Stimulated activated CD8-positive, alpha-beta memory T cell treated with anti-CD3 and anti-CD28 coated beads, Interleukin-2, amount 100 ng/mL, for 1 hour (primary cell): Measurements from ENCODE around the gene ZFAND4.
"Not testable (repeated sequence)": the region's sequence is repeated elsewhere in the genome, so short reads cannot be mapped to it uniquely, and the experiment has no call there.

Experiments
- DNase-seq, 2 donors: peaks; one replicate each; pipeline ENCODE4 v3.0.0-alpha.2; 2020; ENCODE audit warnings: low read depth in 2 of 2

The ZFAND4 gene

GRCh38 chr10:45672181-45673073, at the start of gene ZFAND4:
Gene ZFAND4 (minus strand): TSS chr10:45672772. CDS start chr10:45663725, 9,047 bp downstream.
- peak; percentile 89 to 91 for DNase-seq

DNA sequence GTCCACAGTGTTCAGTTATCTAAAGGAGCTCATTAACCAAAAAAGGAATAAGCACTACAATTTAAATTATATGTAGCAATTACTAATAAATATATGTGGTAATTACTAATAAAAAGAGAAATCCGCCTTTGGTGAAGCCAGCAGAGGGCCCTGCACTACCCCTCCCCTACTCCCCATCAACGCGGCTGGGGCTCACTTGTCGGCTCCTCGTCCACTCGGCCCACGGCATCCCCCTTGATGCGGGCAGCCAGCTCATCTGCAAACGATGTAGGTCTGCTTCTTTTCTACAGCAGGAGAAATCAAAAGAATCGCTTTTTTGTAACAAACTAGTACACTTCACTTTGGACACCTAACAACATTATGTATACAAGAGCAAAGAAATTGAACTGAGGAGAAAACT, 48.9 kb upstream of the ZFAND4 start:
- DNase-seq: not testable (repeated sequence)

GRCh38 chr10:45717642-45718041, 45.1 kb upstream of the ZFAND4 start:
- not testable (repeated sequence) for DNase-seq

DNA sequence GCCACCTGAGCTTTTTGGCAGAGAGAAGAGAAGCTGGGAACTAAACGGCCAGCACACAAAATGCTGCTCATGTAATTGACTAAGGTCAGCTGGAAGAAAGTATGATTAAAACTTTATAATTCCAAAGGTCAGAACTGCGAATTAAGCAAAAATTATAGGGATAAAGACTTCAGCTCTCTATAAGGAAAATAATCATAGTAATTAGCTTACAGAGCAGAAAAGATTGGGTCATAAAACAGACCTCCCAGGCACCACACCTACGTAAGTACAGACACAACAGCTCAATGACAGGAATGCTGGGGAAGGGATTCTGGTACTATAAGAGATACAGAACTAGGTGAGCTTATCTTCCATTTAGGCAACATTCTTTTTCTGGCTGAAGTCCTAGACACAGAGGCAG, 44.5 kb upstream of the ZFAND4 start:
- DNase-seq: not testable (repeated sequence)

- DNase-seq: not testable (repeated sequence)
Observed at GRCh38 chr10:45711223-45711622, 38.7 kb upstream of the ZFAND4 start.

DNA sequence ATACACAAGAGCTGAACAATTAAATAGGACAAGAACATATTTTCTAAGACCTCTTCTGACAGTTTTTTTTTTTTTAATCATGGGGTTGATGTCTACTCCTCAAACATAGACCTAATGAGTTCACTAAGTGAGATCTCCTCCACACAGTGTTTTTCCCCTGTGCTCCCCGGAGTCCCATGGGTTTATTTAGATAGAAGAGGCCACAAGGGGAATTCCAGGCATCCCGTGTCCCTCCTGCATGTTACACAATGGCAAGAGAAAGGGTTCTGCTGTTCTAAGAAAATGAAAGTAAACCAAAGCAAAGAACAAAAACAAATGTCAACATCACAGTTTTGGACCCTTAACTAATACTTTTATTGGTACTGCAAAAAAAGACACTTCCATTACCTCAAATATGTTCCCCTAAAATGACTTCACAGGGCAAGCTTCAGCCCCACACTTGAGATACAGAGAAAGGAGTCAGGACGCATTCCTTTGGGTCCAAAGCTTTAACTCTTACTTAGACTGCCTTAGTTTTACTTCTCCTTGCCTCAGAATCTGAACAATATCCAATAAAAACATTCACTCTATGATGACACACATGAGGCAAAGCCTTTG, 37.7 kb upstream of the ZFAND4 start:
- DNase-seq: not testable (repeated sequence)

DNA sequence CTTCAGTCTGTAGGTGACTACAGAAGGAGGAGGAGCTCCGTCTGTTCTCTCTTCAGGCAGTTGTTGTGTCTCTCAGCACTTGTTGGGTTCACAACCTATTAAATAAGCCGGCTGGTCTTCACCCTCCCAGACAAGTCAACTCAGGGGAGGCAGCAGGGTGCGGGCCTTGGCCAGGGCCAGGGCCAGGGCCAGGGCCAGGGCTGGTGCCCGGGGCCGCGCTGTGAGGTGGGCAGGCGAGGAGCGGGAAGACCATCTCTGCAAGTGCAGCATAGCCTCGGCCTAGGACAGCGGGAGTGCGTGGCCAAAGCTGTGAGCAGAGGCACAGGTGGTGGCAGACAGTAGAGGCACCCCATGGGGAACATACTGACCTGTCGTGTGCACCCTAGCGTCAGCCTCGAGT, 5.9 kb upstream of the ZFAND4 start:
- DNase-seq: not testable (repeated sequence)

GRCh38 chr10:45675388-45675787, 2.8 kb upstream of the ZFAND4 start:
- DNase-seq: no peak

DNA sequence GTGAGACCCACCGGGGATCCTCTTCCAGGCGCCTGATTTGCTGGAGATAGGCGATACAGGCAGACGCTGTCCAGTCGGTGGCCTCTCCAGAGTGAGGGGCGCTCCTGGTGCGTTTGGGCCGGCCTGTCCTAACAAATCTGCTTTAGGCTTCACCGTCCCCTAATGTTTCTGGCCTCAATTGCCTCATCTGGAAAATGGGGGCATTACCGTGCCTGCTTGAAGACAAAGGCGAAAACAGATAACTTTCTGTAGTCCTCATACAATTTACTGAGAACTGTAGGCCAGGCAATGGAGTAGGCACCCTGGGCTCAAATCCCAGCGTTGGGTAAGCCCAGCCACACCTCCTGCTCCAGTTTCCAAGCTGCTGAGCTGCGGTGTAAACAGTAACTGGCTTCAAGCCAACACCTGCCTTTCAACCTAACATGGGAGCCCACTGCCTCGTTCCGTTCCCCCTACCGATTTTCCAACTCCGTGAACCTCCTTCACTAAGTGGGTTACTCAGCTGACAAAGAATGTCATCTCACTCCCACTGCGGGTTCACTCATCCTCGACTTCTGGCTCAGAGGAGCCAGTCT, 589 bp upstream of the ZFAND4 start:
- no peak for DNase-seq

- DNase-seq: not testable (repeated sequence)
Observed at GRCh38 chr10:45671300-45671699, 1.3 kb downstream of the ZFAND4 start.

DNA sequence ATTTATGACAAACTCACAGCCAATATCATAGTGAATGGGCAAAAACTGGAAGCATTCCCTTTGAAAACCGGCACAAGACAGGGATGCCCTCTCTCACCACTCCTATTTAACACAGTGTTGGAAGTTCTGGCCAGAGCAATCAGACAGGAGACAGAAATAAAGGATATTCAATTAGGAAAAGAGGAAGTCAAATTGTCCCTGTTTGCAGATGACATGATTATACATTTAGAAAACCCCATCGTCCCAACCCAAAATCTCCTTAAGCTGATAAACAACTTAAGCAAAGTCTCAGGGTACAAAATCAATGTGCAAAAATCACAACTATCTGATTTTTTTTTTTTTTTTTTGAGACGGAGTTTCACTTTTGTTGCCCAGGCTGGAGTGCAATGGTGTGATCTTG, 2.7 kb downstream of the ZFAND4 start:
- DNase-seq: not testable (repeated sequence)

- no peak for DNase-seq
Observed at GRCh38 chr10:45660876-45661411, 11.6 kb downstream of the ZFAND4 start.

- DNase-seq: no peak
Observed at GRCh38 chr10:45657033-45657926, 15.3 kb downstream of the ZFAND4 start.

GRCh38 chr10:45655219-45655618, 17.4 kb downstream of the ZFAND4 start:
- no peak for DNase-seq

- DNase-seq: not testable (repeated sequence)
Observed at GRCh38 chr10:45654753-45655141, 17.8 kb downstream of the ZFAND4 start.

GRCh38 chr10:45653454-45653853, 19.1 kb downstream of the ZFAND4 start:
- no peak for DNase-seq

- no peak for DNase-seq
Observed at GRCh38 chr10:45652511-45652910, 20.1 kb downstream of the ZFAND4 start.

- no peak for DNase-seq
Observed at GRCh38 chr10:45649296-45649695, 23.3 kb downstream of the ZFAND4 start.

- DNase-seq: no peak
Observed at GRCh38 chr10:45647118-45647517, 25.5 kb downstream of the ZFAND4 start.

DNA sequence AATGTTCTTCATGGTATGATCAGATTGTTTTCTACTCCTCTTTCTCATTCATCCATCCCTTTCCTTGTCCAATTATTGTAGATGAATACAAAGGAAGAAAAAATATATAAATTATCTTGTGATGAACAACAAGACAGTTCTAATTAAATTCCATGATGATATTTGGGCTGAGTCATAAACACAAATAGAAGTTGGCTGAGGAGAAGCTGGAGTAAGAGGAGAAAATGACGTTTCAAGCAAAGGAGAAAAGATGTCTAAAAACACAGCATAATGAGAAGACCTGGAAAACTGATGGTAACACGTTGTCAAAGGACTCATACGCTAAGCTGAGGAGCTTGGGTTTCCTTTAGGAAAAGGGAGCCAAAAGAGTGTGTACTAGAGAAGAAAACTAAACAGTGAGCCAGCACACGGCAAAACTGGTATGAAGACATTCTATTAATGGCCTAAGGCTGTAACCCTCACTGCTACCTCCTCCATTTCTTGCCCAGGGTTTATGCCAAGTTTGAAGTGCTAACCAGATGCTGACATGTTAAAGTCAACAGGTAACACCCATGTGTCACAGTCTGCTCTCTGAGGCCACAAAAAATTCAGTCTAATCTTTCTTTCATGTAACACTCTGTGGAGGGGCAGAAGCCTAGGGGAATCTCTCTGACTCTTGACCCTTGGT, 26.1 kb downstream of the ZFAND4 start:
- no peak for DNase-seq

GRCh38 chr10:45644527-45644926, 28.0 kb downstream of the ZFAND4 start:
- no peak for DNase-seq
